GM21528 (cell line): ENCODE data around the gene L2HGDH.
"Not testable (repeated sequence)": the region's sequence is repeated elsewhere in the genome, so short reads cannot be mapped to it uniquely, and the experiment has no call there.

Source experiments
- ATAC-seq: cut with Tn5 transposase; IDR thresholded peaks from one replicate; pipeline ENCODE4 v1.9.1; 2021; ENCODE audit warnings: mild to moderate bottlenecking, moderate library complexity; ENCODE audit not compliant: unreplicated experiment, low FRiP score

L2HGDH gene

DNA sequence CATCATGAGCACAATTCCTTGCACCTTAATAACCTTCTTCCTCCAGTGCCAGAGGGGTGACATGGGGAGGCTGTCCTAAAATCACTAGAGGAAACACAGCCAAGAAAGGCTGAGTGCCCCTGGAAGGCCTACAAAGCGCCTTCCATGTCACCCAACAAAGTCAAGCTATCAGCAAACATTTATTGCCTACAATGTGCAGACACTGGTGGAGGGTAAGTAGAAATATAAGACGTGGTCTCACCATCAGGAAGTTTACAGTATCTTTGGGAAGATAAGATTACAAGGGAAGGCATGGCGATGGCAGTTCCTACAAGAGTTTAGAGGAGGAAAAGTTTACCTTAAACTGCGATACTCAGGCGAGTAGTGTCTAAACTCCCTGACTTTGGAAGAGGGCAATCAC, 28.0 kb upstream of the L2HGDH start:
- ATAC-seq, result no peak

- no peak for ATAC-seq
These were observed 27.3 kb upstream of the L2HGDH start for GRCh38 chr14:50339178-50339804.

GRCh38 chr14:50338587-50338986, 26.6 kb upstream of the L2HGDH start:
- ATAC-seq, result no peak

DNA sequence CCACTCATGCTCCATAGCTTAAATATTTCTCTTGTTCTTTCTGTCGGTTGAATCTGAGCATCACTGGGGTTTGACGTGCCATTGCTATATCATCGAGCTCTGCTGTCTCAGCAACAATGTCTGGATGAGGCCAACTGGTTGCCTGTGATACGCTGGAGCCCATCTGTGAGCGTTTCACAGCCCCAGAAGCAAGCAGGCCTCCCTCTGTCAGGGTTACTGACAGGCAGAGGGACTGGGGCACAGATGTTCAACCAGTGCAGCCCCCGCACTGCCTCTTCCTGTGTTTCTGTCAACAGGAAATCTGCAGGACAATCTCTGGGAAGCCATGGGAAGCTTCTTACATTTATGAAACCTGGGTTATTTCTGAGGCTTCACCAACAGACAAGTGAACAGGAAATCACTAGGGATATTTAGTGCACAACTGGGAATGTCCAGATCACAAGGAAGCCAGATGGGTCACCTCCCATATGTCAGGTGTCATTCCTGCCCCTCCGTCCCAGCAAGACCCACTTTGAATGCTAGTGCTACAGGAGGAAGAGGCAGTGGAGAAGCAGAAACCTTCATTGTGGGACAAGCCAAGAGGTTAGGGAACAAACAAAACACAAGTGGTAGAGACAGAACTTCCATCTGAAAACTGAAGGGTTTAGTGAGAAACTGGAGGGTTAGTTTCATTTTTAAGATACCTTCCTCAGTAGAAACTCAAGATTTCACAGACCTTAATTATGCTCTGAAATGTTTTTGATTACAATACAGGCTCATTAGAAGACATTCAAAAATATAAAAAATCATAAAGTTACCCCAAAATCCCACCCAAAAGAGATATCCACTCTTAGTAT, 24.2 kb upstream of the L2HGDH start:
- no peak for ATAC-seq

- ATAC-seq, result no peak
These were observed 23.4 kb upstream of the L2HGDH start for GRCh38 chr14:50335389-50335788.

DNA sequence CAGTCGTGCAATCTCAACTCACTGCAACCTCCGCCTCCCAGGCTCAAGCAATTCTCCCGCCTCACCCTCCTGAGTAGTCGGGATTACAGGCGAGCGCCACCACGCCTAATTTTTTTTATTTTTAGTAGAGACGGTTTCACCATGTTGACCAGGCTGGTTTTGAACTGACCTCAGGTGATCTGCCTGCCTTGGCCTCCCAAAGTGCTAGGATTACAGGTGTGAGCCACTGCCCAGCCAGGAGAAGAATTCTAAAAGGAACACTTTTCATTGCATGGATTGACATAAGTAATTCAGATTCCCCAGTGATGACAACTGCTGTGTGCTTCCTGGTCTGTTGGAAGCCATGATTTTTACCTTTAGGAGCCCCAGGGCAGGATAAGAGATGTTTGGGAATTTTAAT, 22.2 kb upstream of the L2HGDH start:
- no peak for ATAC-seq

DNA sequence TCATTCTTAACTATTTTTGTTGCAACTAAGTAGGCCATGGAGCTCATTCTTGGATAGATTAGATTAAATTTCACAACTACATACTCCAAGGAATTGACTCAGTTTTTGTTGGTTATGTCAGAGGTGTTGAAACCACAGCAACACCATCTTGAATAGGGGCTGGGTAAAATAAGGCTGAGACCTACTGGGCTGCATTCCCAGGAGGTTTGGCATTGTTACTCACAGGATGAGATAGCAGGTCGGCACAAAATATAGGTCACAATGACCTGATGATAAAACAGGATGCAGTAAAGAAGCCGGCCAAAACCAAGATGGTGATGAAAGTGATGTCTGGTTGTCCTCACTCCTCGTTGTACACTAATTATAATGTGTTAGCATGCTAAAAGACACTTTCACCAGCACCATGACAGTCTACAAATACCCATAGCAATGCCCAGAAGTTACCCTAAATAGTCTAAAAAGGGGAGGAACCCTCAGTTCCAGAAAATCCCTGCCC, 21.0 kb upstream of the L2HGDH start:
- ATAC-seq, result no peak

DNA sequence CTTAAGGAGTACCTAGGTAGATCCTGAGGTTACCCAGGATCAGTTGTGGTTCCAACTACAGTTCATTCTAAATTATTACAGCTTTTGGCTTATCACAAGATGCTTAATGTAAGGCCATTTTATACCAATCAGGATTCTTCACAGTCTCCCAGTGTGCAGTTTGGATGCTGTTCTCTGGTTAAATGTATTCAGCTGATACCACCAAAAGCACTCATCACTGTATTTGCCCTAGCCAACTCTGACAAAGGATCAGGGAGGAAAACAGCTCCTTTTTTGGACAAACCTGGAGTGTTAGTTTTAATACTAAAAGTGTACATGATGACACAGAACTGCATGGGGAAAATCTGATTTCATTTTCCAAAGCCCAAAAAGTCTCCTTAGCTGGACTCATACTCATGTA, 19.6 kb upstream of the L2HGDH start:
- no peak for ATAC-seq

DNA sequence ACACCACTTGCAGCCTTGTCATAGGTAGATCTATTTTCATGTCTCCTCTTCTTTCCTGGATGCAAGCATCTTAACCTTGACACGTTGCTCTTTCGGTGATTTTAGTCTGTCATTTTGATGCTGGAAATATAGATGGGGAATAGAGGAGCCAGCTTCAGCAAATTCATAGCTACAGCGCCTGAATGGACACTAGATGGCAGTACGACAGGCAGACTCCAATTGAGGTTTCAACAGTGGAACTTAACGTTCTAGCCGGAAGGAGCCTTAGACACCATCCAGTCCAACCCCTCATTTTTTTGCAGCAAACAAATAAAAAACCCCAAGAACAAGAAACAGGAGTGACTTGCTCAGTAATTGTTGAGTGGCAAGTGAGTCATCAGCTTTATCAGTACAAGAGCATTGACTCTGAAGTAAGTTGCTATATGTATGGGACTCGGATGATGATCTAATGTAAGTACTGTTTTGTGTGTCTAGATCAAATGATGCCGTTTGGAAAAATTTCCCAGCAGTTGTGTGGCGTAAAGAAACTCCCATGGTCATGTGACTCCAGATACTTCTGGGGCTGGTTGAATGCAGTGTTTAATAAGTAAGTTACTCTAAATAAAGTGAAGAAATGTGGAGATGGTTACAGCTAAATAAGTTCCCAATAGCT, 9.1 kb upstream of the L2HGDH start:
- ATAC-seq, result peak; percentile 79

DNA sequence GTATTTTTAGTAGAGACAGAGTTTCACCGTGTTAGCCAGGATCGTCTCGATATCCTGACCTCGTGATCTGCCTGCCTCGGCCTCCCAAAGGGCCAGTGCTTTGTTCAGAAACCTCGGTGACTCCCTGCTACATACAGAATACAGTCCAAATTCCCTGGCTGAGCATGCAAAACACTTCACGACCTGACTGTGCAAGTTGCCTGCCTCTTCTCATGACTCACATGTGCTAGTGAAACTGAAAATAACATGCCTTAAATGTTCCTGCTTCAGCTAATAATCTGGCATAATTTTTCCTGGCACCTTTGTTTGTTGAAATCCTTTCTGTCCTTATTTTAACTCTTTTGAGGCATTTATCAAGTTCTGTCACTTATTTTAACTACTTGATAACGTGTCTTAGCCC, 8.3 kb upstream of the L2HGDH start:
- ATAC-seq, result no peak

DNA sequence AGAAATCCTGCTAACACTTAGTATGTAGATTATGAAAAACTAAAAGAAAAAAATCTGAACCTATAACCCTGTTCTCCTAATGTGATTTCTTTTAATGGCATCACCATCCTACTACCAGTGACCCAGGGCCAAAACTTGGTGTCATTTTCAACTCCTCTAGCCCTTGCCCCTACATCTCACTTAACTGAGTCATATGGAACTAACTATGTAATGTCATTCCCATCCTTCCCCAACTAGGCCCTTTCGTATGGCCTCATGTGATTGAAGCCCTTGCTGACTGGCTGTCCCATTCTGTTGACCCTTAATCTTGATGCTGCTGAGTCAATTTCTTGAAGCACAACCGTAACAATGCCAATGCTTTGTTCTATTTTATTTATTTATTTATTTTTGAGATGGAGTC, 7.7 kb upstream of the L2HGDH start:
- ATAC-seq, result no peak

- ATAC-seq, result no peak
These were observed 7.3 kb upstream of the L2HGDH start for GRCh38 chr14:50319293-50319692.

DNA sequence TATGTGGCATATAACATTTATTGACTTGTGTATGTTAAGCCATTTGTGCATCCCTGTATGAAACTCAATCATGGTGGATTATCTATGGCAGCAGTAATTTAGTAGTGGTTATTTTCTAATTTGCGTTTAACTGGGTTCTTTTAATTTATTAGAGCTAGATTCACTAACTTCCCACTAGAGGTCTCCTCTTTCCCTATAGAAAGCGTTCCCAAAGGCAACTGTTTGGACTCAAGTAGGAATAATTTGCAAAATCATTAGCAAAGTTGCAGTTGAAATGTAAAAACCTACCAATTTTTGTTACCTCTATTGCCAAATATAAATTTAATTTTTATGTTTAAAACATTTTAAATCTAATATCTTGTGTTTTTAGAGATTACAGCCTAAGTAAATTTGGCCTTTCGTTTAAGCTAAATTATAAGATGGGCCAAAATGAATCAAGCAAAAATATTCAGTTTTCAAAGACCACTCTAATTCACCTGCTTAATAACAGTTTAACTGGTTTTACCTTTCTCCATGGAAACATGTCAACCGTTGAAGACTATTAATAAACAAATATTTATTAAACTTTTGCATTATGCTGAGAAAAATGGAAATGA, 6.1 kb upstream of the L2HGDH start:
- no peak for ATAC-seq

DNA sequence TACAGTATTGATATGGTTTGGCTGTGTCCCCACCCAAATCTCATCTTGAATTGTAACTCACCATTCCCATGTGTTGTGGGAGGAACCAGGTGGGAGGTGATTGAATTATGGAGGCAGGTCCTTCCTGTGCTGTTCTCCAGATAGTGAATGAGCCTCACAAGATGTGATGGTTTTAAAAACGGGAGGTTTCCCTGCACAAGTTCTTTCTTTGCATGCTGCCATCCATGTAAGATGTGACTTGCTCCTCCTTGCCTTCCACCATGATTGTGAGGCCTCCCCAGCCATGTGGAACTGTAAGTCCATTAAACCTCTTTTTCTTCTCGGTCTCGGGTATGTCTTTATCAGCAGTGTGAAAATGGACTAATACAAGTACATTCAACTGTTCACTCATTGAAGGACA, 2.1 kb upstream of the L2HGDH start:
- not testable (repeated sequence) for ATAC-seq

- ATAC-seq, result peak; percentile 25
These were observed 665 bp upstream of the L2HGDH start for GRCh38 chr14:50312734-50313054.

GRCh38 chr14:50311337-50311971, 575 bp downstream of the L2HGDH start:
- ATAC-seq, result peak; percentile 6

DNA sequence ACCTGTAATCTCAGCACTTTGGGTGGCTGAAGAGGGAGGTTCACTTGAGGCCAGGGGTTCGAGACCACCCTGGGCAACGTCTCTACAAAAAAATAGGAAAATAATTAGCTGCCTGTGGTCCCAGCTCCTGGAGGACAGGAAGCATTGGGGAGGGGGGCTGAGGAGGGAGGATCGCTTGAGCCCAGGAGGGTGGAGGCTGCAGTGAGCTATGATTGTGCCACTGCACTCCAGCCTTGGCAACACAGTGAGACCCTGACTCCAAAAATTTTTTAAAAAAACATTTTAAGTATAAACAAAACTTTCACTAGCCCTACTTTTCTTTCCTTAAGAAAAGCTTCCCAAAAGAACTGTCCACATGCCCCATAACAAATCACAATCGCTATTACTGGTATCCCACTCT, 1.6 kb downstream of the L2HGDH start:
- no peak for ATAC-seq

DNA sequence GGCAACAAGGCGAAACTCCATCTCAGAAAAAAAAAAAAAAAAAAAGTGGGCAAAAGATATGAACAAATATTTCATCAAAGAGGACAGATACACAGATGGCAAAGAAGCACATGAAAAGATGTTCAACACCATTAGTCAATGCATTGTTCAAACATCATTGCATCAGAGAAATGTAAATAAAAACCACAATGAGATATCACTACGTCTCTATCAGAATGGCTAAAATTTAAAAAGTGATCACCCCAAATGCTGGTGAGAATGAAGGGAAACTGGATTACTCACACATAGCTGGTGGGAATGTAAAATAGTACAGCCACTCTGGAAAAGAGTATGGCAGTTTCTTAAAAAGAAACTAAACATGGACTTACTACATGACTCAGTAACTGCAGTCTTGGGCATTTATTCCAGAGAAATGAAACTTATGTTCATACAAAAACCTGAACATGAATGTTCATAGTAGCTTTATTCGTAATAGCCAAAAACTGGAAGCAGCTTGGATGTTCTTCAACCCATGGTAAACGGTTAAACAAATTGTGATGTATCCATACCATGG, 3.6 kb downstream of the L2HGDH start:
- ATAC-seq, result no peak

GRCh38 chr14:50303744-50304471, 8.1 kb downstream of the L2HGDH start:
- ATAC-seq, result no peak

DNA sequence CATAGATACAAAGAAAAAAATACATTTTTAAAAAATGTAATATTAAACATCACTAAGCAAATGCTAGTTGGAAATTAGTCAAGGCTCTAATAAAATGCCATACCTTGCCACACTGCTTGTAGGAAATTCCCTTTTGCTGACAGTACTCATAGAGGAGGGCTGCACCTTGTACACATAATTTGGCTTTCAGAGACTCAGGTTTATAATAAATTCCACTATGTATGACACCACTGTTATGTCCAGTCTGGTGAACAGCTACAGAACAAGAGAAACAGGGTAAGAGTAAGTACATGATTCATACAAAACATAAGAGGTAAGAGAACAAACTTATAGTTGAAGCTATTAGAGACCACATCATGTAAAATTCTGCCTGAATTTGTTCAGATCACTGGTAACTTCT, 10.1 kb downstream of the L2HGDH start:
- no peak for ATAC-seq
